GM23338 (cell line): Measurements from ENCODE around the gene STEAP2. TPM values are rescaled to one million over a fixed set of nuclear protein-coding genes. Genes with fewer than 3 reads are reported as not detected.

Experiments
- ATAC-seq: fragments of 200-7000 bp; cut with Tn5 transposase; 3 replicates; pipeline ENCODE4 v1.9.1; 2020
- DNase-seq: peaks from one replicate; pipeline ENCODE4 v3.0.0-alpha.2; 2015; ENCODE audit warnings: low spot score
- H2AFZ ChIP-seq: fragments of 200-600 bp; sonication (generic); 2 replicates; pipeline ENCODE4 v1.8.0; 2016; ENCODE audit warnings: antibody characterized with exemption, mild to moderate bottlenecking, moderate library complexity
- H3F3A ChIP-seq: fragments of 200-600 bp; sonication (generic); replicated peaks from 2 replicates; pipeline ENCODE4 v1.8.0; 2017; ENCODE audit warnings: antibody characterized with exemption, mixed run types, low read depth
- H3K27ac ChIP-seq: fragments of 200-600 bp; sonication (generic); 2 replicates; pipeline ENCODE4 v1.6.1; 2016; ENCODE audit warnings: low read depth
- H3K27me3 ChIP-seq: fragments of 200-600 bp; sonication (generic); 2 replicates; pipeline ENCODE4 v1.8.0; 2016; ENCODE audit warnings: mild to moderate bottlenecking, mixed run types, moderate library complexity; ENCODE audit not compliant: insufficient read depth
- H3K36me3 ChIP-seq: fragments of 200-600 bp; sonication (generic); 2 replicates; pipeline ENCODE4 v1.8.0; 2016; ENCODE audit warnings: mild to moderate bottlenecking; ENCODE audit not compliant: insufficient read depth
- H3K4me1 ChIP-seq: fragments of 200-600 bp; sonication (generic); 2 replicates; pipeline ENCODE4 v1.8.0; 2016; ENCODE audit warnings: mild to moderate bottlenecking, moderate library complexity; ENCODE audit not compliant: insufficient read depth
- H3K4me2 ChIP-seq: fragments of 200-600 bp; sonication (generic); 2 replicates; pipeline ENCODE4 v1.7.1; 2017; ENCODE audit warnings: mixed run types
- H3K4me3 ChIP-seq: fragments of 200-600 bp; sonication (generic); 2 replicates; pipeline ENCODE4 v1.6.1; 2016; ENCODE audit warnings: mixed run types
- H3K79me2 ChIP-seq: fragments of 200-600 bp; sonication (generic); replicated peaks from 2 replicates; pipeline ENCODE4 v1.8.0; 2017; ENCODE audit warnings: mild to moderate bottlenecking; ENCODE audit not compliant: insufficient read depth
- H3K9me2 ChIP-seq: fragments of 200-600 bp; sonication (generic); 2 replicates; pipeline ENCODE4 v1.8.0; 2017; ENCODE audit not compliant: insufficient read depth
- H4K20me1 ChIP-seq: fragments of 200-600 bp; sonication (generic); replicated peaks from 2 replicates; pipeline ENCODE4 v1.8.0; 2017; ENCODE audit warnings: mild to moderate bottlenecking; ENCODE audit not compliant: insufficient read depth
- H3K27ac Mint-ChIP-seq: 2 replicates; pipeline ENCODE4 v1.8.0; 2020; ENCODE audit warnings: inconsistent platforms, mild to moderate bottlenecking, moderate library complexity, mixed read lengths
- H3K27me3 Mint-ChIP-seq: 3 replicates; pipeline ENCODE4 v1.8.0; 2022; ENCODE audit warnings: low read depth, mild to moderate bottlenecking, moderate library complexity, mixed read lengths, inconsistent platforms; ENCODE audit not compliant: insufficient read depth, poor library complexity
- H3K36me3 Mint-ChIP-seq: 3 replicates; pipeline ENCODE4 v1.8.0; 2021; ENCODE audit warnings: low read depth, mild to moderate bottlenecking, inconsistent platforms, moderate library complexity, mixed read lengths
- H3K4me1 Mint-ChIP-seq: 3 replicates; pipeline ENCODE4 v1.8.0; 2020; ENCODE audit warnings: mild to moderate bottlenecking, inconsistent platforms, mixed read lengths
- H3K4me3 Mint-ChIP-seq: 3 replicates; pipeline ENCODE4 v1.8.0; 2021; ENCODE audit warnings: moderate library complexity, mild to moderate bottlenecking, inconsistent platforms, mixed read lengths
- H3K9me3 Mint-ChIP-seq: 3 replicates; pipeline ENCODE4 v1.8.0; 2020; ENCODE audit warnings: moderate library complexity, mild to moderate bottlenecking, inconsistent platforms, mixed read lengths
- ETS1 ChIP-seq: IDR thresholded peaks from 2 replicates; pipeline ENCODE4 v1.6.1; 2016; ENCODE audit warnings: antibody characterized with exemption
- POLR2AphosphoS5 ChIP-seq: IDR thresholded peaks from 2 replicates; pipeline ENCODE4 v1.6.1; 2016; ENCODE audit warnings: antibody characterized with exemption, low read depth
- REST ChIP-seq: IDR thresholded peaks from one replicate; pipeline ENCODE4 v1.6.1; 2018; ENCODE audit warnings: antibody characterized with exemption; ENCODE audit not compliant: unreplicated experiment
- ZNF114 ChIP-seq: fragments of 250-450 bp; sonication (Bioruptor Pico); IDR thresholded peaks from 2 replicates; pipeline ENCODE4 v1.5.0; 2020; ENCODE audit warnings: mild to moderate bottlenecking, moderate library complexity
- ZNF462 ChIP-seq: fragments of 250-450 bp; sonication (Bioruptor Pico); IDR thresholded peaks from 2 replicates; pipeline ENCODE4 v1.5.0; 2020; ENCODE audit warnings: mild to moderate bottlenecking, moderate library complexity
- polyA plus RNA-seq: library from polyadenylated mRNA; unstranded; fragments of >200 nt; fragmentation: Nextera tagmentation; extraction: Ambion mirVana; gene quantifications from 2 replicates; pipeline ENCODE4 v1.2.1, GENCODE V29; 2016
- total RNA-seq: library from RNA; depleted of rRNA; stranded (reverse); fragments of >200 nt; shearing (Covaris generic); gene quantifications from 2 replicates; pipeline ENCODE4 v1.2.3, GENCODE V29; 2014

STEAP2 gene
- total and polyA plus RNA-seq, 2 experiments from 2014 or later: 13.1 to 22.0 TPM

GRCh38 chr7:90187507-90188050, 24.0 kb upstream of the STEAP2 start:
- no peaks in the 10 kb centered on the region for H3K4me1 Mint-ChIP-seq
- peaks cover 17% of the 10 kb centered on the region for H3K36me3 ChIP-seq
- H3K27me3 ChIP-seq: no peaks in the 10 kb centered on the region
- ATAC-seq (no peak), DNase-seq (no peak)
- H3K27me3 Mint-ChIP-seq: no peaks in the 10 kb centered on the region
- no peaks in the 10 kb centered on the region for H3K9me2 ChIP-seq
- no peak overlapping the region for H3K27ac ChIP-seq
- H3K79me2 ChIP-seq: no peaks in the 10 kb centered on the region
- peaks cover 43% of the 10 kb centered on the region for H3K9me3 Mint-ChIP-seq
- H4K20me1 ChIP-seq: no peaks in the 10 kb centered on the region
- TF ChIP-seq ETS1 (no peak), ZNF462 (no peak), POLR2AphosphoS5 (no peak), ZNF114 (CRISPR knock-in tag) (no peak), REST (no peak)
- H3K4me1 ChIP-seq: no peaks in the 10 kb centered on the region
- no peak overlapping the region for H3K4me3 Mint-ChIP-seq
- H2AFZ ChIP-seq: no peak overlapping the region
- H3K4me2 ChIP-seq: no peak overlapping the region
- no peaks in the 10 kb centered on the region for H3F3A ChIP-seq
- H3K27ac Mint-ChIP-seq: no peak overlapping the region
- H3K36me3 Mint-ChIP-seq: peaks cover 17% of the 10 kb centered on the region; the same call in 2 of the 3 replicates
- H3K4me3 ChIP-seq: no peak overlapping the region
